ENCODE measurements around the gene SCAF4.

The SCAF4 gene

GRCh38 chr21:31629972-31630711 lies 101.8 kb downstream of the SCAF4 start:
- DNase-seq (ENCODE audit: low spot score) = peak; percentile 93
- no peaks in the 10 kb centered on the region for H3K36me3 ChIP-seq (ENCODE audit: low read depth)
- H3K27me3 ChIP-seq (ENCODE audit: insufficient read depth, poor library complexity, severe bottlenecking) = no peaks in the 10 kb centered on the region
- ATAC-seq (ENCODE audit: low read depth) = peak; percentile 96
- no peaks in the 10 kb centered on the region for H3K9me3 ChIP-seq (ENCODE audit: severe bottlenecking)
- peaks cover 12% of the 10 kb centered on the region for H3K4me1 ChIP-seq (ENCODE audit: insufficient read depth, poor library complexity, severe bottlenecking)
- H3K4me3 ChIP-seq (ENCODE audit: severe bottlenecking) = no peak overlapping the region
- peak overlapping the region; percentile 31 for H3K27ac ChIP-seq (ENCODE audit: poor library complexity, severe bottlenecking)
- no peak for TF ChIP-seq CTCF (IDR thresholded peaks at IDR 0.05; ENCODE audit: poor library complexity, severe bottlenecking)

GRCh38 chr21:31624961-31625491 lies 106.9 kb downstream of the SCAF4 start:
- Histone ChIP-seq H3K27ac (ENCODE audit: poor library complexity, severe bottlenecking) (no peak overlapping the region), H3K4me1 (ENCODE audit: insufficient read depth, poor library complexity, severe bottlenecking) (peaks cover 5% of the 10 kb centered on the region), H3K36me3 (ENCODE audit: low read depth) (no peaks in the 10 kb centered on the region), H3K27me3 (ENCODE audit: insufficient read depth, poor library complexity, severe bottlenecking) (no peaks in the 10 kb centered on the region), H3K4me3 (ENCODE audit: severe bottlenecking) (no peak overlapping the region), H3K9me3 (ENCODE audit: severe bottlenecking) (no peaks in the 10 kb centered on the region)
- no peak for ATAC-seq (ENCODE audit: low read depth)
- DNase-seq (ENCODE audit: low spot score) = no peak
- no peak for TF ChIP-seq CTCF (IDR thresholded peaks at IDR 0.05; ENCODE audit: poor library complexity, severe bottlenecking)

- Histone ChIP-seq H3K27me3 (ENCODE audit: insufficient read depth, poor library complexity, severe bottlenecking) (no peaks in the 10 kb centered on the region), H3K4me1 (ENCODE audit: insufficient read depth, poor library complexity, severe bottlenecking) (no peaks in the 10 kb centered on the region)
- no peak for TF ChIP-seq CTCF (IDR thresholded peaks at IDR 0.05; ENCODE audit: poor library complexity, severe bottlenecking)
Observed at GRCh38 chr21:31624181-31624580, 107.7 kb downstream of the SCAF4 start.

GRCh38 chr21:31623664-31624063 lies 108.3 kb downstream of the SCAF4 start:
- no peaks in the 10 kb centered on the region for H3K36me3 ChIP-seq (ENCODE audit: low read depth)
- peak; percentile 49 for TF ChIP-seq CTCF (IDR thresholded peaks at IDR 0.05; ENCODE audit: poor library complexity, severe bottlenecking)
- no peak overlapping the region for H3K27ac ChIP-seq (ENCODE audit: poor library complexity, severe bottlenecking)
- H3K9me3 ChIP-seq (ENCODE audit: severe bottlenecking) = no peaks in the 10 kb centered on the region
- ATAC-seq (ENCODE audit: low read depth) = peak; percentile 48; the same call in 1 of the 3 replicates
- DNase-seq (ENCODE audit: low spot score) = no peak
- H3K4me1 ChIP-seq (ENCODE audit: insufficient read depth, poor library complexity, severe bottlenecking) = no peaks in the 10 kb centered on the region
- no peak overlapping the region for H3K4me3 ChIP-seq (ENCODE audit: severe bottlenecking)
- H3K27me3 ChIP-seq (ENCODE audit: insufficient read depth, poor library complexity, severe bottlenecking) = no peaks in the 10 kb centered on the region

More at GRCh38 chr21:31624181-31624580, 107.7 kb downstream of the SCAF4 start:
- no peaks in the 10 kb centered on the region for H3K9me3 ChIP-seq (ENCODE audit: severe bottlenecking)
- H3K27ac ChIP-seq (ENCODE audit: poor library complexity, severe bottlenecking) = no peak overlapping the region
- no peaks in the 10 kb centered on the region for H3K36me3 ChIP-seq (ENCODE audit: low read depth)
- H3K4me3 ChIP-seq (ENCODE audit: severe bottlenecking) = no peak overlapping the region
- DNase-seq (ENCODE audit: low spot score) (no peak), ATAC-seq (ENCODE audit: low read depth) (no peak)

GRCh38 chr21:31622397-31622796 lies 109.5 kb downstream of the SCAF4 start:
- no peak overlapping the region for H3K4me3 ChIP-seq (ENCODE audit: severe bottlenecking)
- no peaks in the 10 kb centered on the region for H3K27me3 ChIP-seq (ENCODE audit: insufficient read depth, poor library complexity, severe bottlenecking)
- no peak for DNase-seq (ENCODE audit: low spot score)
- no peak for TF ChIP-seq CTCF (IDR thresholded peaks at IDR 0.05; ENCODE audit: poor library complexity, severe bottlenecking)
- no peaks in the 10 kb centered on the region for H3K36me3 ChIP-seq (ENCODE audit: low read depth)
- H3K4me1 ChIP-seq (ENCODE audit: insufficient read depth, poor library complexity, severe bottlenecking) = no peaks in the 10 kb centered on the region
- no peaks in the 10 kb centered on the region for H3K9me3 ChIP-seq (ENCODE audit: severe bottlenecking)
- no peak overlapping the region for H3K27ac ChIP-seq (ENCODE audit: poor library complexity, severe bottlenecking)
- ATAC-seq (ENCODE audit: low read depth) = no peak
